ENCODE results near the gene ATP1A2. TPM values are rescaled to one million over a fixed set of nuclear protein-coding genes. Genes with fewer than 3 reads are reported as not detected.

The ATP1A2 gene
- total RNA-seq, 1 experiment from 2014 or later, result 44.2 TPM

Other genes starting within 250 kb of the ATP1A2 start
- 0.41 and 0.42 TPM in 2 replicates for gene CFAP45, start 215.6 kb upstream of the ATP1A2 start, total RNA-seq (2014; rRNA removed; shearing (Covaris generic))
- 82.6 and 85.4 TPM in 2 replicates for gene TAGLN2, start 190.3 kb upstream of the ATP1A2 start, total RNA-seq (2014; rRNA removed; shearing (Covaris generic))
- 0.06 and 0.08 TPM in 2 replicates for gene IGSF9, start 170.1 kb upstream of the ATP1A2 start, total RNA-seq (2014; rRNA removed; shearing (Covaris generic))
- not detected in 2 replicates for gene SLAMF9, start 161.5 kb upstream of the ATP1A2 start, total RNA-seq (2014; rRNA removed; shearing (Covaris generic))
- gene PIGM, start 83.8 kb upstream of the ATP1A2 start, total RNA-seq (2014; rRNA removed; shearing (Covaris generic)), result 5.0 and 6.3 TPM in 2 replicates
- gene KCNJ10, start 45.6 kb upstream of the ATP1A2 start, total RNA-seq (2014; rRNA removed; shearing (Covaris generic)), result 0.14 TPM in 1 of 2 replicates, not detected in the other
- gene KCNJ9, start 34.2 kb upstream of the ATP1A2 start, total RNA-seq (2014; rRNA removed; shearing (Covaris generic)), result not detected in 2 replicates
- gene IGSF8, start 17.1 kb upstream of the ATP1A2 start, total RNA-seq (2014; rRNA removed; shearing (Covaris generic)), result 5.4 and 6.8 TPM in 2 replicates
- not detected in 2 replicates for gene ATP1A4, start 35.8 kb downstream of the ATP1A2 start, total RNA-seq (2014; rRNA removed; shearing (Covaris generic))
- gene CASQ1, start 74.8 kb downstream of the ATP1A2 start, total RNA-seq (2014; rRNA removed; shearing (Covaris generic)), result 0.15 and 0.49 TPM in 2 replicates
- gene PEA15, start 89.6 kb downstream of the ATP1A2 start, total RNA-seq (2014; rRNA removed; shearing (Covaris generic)), result 92.7 and 97.9 TPM in 2 replicates
- gene DCAF8, start 146.8 kb downstream of the ATP1A2 start, total RNA-seq (2014; rRNA removed; shearing (Covaris generic)), result 40.7 and 53.6 TPM in 2 replicates
- gene PEX19, start 169.4 kb downstream of the ATP1A2 start, total RNA-seq (2014; rRNA removed; shearing (Covaris generic)), result 35.2 and 37.2 TPM in 2 replicates
- 107 TPM in 2 replicates for gene COPA, start 227.5 kb downstream of the ATP1A2 start, total RNA-seq (2014; rRNA removed; shearing (Covaris generic))
- gene NCSTN, start 227.6 kb downstream of the ATP1A2 start, total RNA-seq (2014; rRNA removed; shearing (Covaris generic)), result 49.3 and 56.9 TPM in 2 replicates

Data from SJCRH30 (cell line).